ENCODE data around the gene NT5DC1.

DNA sequence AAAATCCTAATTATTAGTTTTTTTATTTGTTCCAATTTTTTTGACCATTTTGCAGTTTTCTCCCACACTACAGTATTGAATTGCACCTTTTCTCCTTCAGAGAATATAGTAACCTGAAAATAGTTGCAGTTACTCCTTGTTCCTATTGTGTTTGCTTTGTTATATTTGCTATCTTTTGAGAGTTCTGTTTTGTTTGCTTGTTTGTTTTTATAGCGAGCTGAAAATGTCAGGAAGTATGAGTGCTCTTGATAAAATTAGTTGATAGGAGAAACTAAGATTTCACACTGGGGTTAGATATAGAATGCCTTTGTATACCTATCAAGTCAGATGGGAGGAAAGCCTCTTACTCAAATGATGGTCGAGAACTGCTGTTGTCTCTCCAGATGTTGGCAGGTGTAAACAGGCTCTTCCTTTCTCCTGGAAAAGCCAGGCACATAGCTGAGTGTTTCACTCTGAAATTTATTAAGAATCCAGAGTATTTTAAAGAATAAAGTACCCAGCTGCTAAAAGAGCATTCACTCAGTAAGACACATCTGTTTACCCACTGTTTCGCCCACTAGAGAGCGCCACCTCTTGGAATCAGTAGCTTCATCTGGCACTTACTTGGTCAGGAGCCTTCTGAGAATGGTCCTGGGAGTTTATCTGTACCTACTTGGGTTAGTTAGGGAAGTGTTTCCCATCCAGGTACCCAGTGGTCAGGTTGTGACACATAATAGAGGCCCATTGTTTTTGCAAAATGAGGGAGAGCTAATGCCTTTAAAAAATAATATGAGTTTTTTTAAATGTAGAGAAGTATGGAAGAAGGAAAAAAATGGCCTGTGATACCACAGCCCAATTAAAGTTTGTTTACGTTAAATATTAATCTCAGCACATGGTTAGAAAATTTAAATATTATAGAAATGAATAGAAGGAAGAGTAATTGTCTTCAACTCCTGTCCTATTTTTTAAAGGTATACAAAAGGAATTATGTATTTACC lies 11.2 kb downstream of the NT5DC1 start:
- TF ChIP-seq, protein P1, sequence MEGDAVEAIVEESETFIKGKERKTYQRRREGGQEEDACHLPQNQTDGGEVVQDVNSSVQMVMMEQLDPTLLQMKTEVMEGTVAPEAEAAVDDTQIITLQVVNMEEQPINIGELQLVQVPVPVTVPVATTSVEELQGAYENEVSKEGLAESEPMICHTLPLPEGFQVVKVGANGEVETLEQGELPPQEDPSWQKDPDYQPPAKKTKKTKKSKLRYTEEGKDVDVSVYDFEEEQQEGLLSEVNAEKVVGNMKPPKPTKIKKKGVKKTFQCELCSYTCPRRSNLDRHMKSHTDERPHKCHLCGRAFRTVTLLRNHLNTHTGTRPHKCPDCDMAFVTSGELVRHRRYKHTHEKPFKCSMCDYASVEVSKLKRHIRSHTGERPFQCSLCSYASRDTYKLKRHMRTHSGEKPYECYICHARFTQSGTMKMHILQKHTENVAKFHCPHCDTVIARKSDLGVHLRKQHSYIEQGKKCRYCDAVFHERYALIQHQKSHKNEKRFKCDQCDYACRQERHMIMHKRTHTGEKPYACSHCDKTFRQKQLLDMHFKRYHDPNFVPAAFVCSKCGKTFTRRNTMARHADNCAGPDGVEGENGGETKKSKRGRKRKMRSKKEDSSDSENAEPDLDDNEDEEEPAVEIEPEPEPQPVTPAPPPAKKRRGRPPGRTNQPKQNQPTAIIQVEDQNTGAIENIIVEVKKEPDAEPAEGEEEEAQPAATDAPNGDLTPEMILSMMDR (conservative IDR thresholded peaks at IDR 0.05; ENCODE audit: low read depth, low read length): peak; percentile 86
- TF ChIP-seq EZH2 (IDR thresholded peaks at IDR 0.05; ENCODE audit: borderline replicate concordance, low read depth, low read length, poor library complexity, severe bottlenecking): no peak
